Neural cell (in vitro differentiated cells): ENCODE results near the gene KCNAB2.

Source experiments
- EP300 ChIP-seq: fragments of 450-650 bp; conservative IDR thresholded peaks from 2 replicates; pipeline ENCODE4 v1.6.1; 2014; ENCODE audit warnings: antibody characterized with exemption, mild to moderate bottlenecking, moderate library complexity; ENCODE audit not compliant: poor library complexity, severe bottlenecking
- SMC3 ChIP-seq: fragments of 450-650 bp; conservative IDR thresholded peaks from 2 replicates; pipeline ENCODE4 v1.6.1; 2014; ENCODE audit warnings: antibody characterized with exemption, mild to moderate bottlenecking, moderate library complexity; ENCODE audit not compliant: poor library complexity

GRCh38 chr1:6071219-6071618 lies 25.5 kb downstream of the KCNAB2 start:
- TF ChIP-seq SMC3 = no peak
- TF ChIP-seq EP300 = no peak
